ENCODE results near the gene CARNS1. TPM values are rescaled to one million over a fixed set of nuclear protein-coding genes. Genes with fewer than 3 reads are reported as not detected.

The CARNS1 gene
- total and polyA plus RNA-seq, 2 of the 13 experiments (the other 11 are each of a cell fraction or from before 2014, with no cell fraction given): not detected

- TF ChIP-seq TFDP1 (CRISPR knock-in tag; IDR thresholded peaks at IDR 0.05; ENCODE audit: borderline replicate concordance): peak; percentile 64; the same call in 1 of the 2 replicates
- peak; percentile 86 for TF ChIP-seq MAX (IDR thresholded peaks at IDR 0.05)
- no peak for TF ChIP-seq ZNF496 (CRISPR knock-in tag; IDR thresholded peaks at IDR 0.05; ENCODE audit: insufficient replicate concordance)
- TF ChIP-seq NFIB (CRISPR knock-in tag; IDR thresholded peaks at IDR 0.05; ENCODE audit: borderline replicate concordance): no peak
- TF ChIP-seq ZNF562 (CRISPR knock-in tag; IDR thresholded peaks at IDR 0.05; ENCODE audit: borderline replicate concordance): peak; percentile 34; the same call in 1 of the 2 replicates
- TF ChIP-seq ZNF136 (CRISPR knock-in tag; IDR thresholded peaks at IDR 0.05; ENCODE audit: low read depth): no peak
- TF ChIP-seq TBL1XR1 (IDR thresholded peaks at IDR 0.05; ENCODE audit: borderline replicate concordance, low read length, partially characterized antibody): no peak
- TF ChIP-seq PATZ1 (CRISPR knock-in tag; IDR thresholded peaks at IDR 0.05): no peak; the same call in 1 of the 2 replicates
- TF ChIP-seq AGO1 (IDR thresholded peaks at IDR 0.05; ENCODE audit: low read depth, low read length, poor library complexity, severe bottlenecking): no peak
- no peak for TF ChIP-seq RFX3 (CRISPR knock-in tag; IDR thresholded peaks at IDR 0.05)
- TF ChIP-seq ZNF7 (CRISPR knock-in tag; IDR thresholded peaks at IDR 0.05): no peak
- TF ChIP-seq BCL3 (CRISPR knock-in tag; IDR thresholded peaks at IDR 0.05): no peak
- TF ChIP-seq ZNF556 (CRISPR knock-in tag; IDR thresholded peaks at IDR 0.05; ENCODE audit: borderline replicate concordance): 0 out of 2 replicates have a peak, but pooled peaks have one; percentile 13
- TF ChIP-seq BATF2 (CRISPR knock-in tag; IDR thresholded peaks at IDR 0.05): no peak
- no peak for TF ChIP-seq HNF1A (IDR thresholded peaks at IDR 0.05; ENCODE audit: low read depth)
- TF ChIP-seq HNF1A (CRISPR knock-in tag; IDR thresholded peaks at IDR 0.05; ENCODE audit: borderline replicate concordance): no peak; the same call in 1 of the 2 replicates
- no peak for TF ChIP-seq ZNF670 (CRISPR knock-in tag; IDR thresholded peaks at IDR 0.05; ENCODE audit: borderline replicate concordance)
- peak; percentile 84 for TF ChIP-seq ZSCAN31 (CRISPR knock-in tag; IDR thresholded peaks at IDR 0.05; ENCODE audit: low read depth)
- TF ChIP-seq CBX5 (CRISPR knock-in tag; IDR thresholded peaks at IDR 0.05; ENCODE audit: borderline replicate concordance): no peak
Observed at GRCh38 chr11:67420646-67421429, 5.4 kb downstream of the CARNS1 start (continued).
